ENCODE results near the gene THAP7. TPM values are rescaled to one million over a fixed set of nuclear protein-coding genes. Genes with fewer than 3 reads are reported as not detected.

THAP7 gene
- total RNA-seq, result 22.8 TPM

GRCh38 chr22:21001601-21002325, at the start of gene THAP7:
TSS of gene THAP7 (minus strand) at chr22:21002118. CDS start at chr22:21001911, 207 bp downstream.

GRCh38 chr22:21045585-21046294, 43.8 kb upstream of the THAP7 start, which contains the start of gene LRRC74B:
TSS of gene LRRC74B (plus strand) at chr22:21045946. CDS start at chr22:21045987, 41 bp downstream.

GRCh38 chr22:21032037-21032867, 30.3 kb upstream of the THAP7 start, which contains the start of gene SLC7A4:
TSS of gene SLC7A4 (minus strand) at chr22:21032561. CDS start at chr22:21031812, 749 bp downstream.

GRCh38 chr22:21014726-21015465, 13.0 kb upstream of the THAP7 start, which contains the start of gene P2RX6:
TSS of gene P2RX6 (plus strand) at chr22:21015165. CDS start at chr22:21015175, 10 bp downstream.

GRCh38 chr22:20981787-20982562, 19.9 kb downstream of the THAP7 start, which contains the start of gene LZTR1:
TSS of gene LZTR1 (plus strand) at chr22:20982297. CDS start at chr22:20982372, 75 bp downstream.

GRCh38 chr22:20966883-20967696, 34.8 kb downstream of the THAP7 start, which contains the start of gene AIFM3:
TSS of gene AIFM3 (plus strand) at chr22:20967255. CDS start at chr22:20967945, 690 bp downstream.

Small RNA genes within 50 kb of the gene (small RNA-seq; reads per million reads assigned to genes)
- gene MIR649 (ENCODE audit: low replicate concordance), result not detected

Other genes with a start within 250 kb of the THAP7 start
- 1.3 TPM for gene SERPIND1, start 228.0 kb downstream of the THAP7 start, total RNA-seq
- 131 TPM for gene PI4KA, start 143.3 kb downstream of the THAP7 start, total RNA-seq
- 10.3 TPM for gene SNAP29, start 143.1 kb downstream of the THAP7 start, total RNA-seq
- gene CRKL, start 84.7 kb downstream of the THAP7 start, total RNA-seq, result 53.5 TPM
- gene AIFM3, start 34.9 kb downstream of the THAP7 start, total RNA-seq, result 4.7 TPM
- gene LZTR1, start 19.8 kb downstream of the THAP7 start, total RNA-seq, result 95.2 TPM
- gene P2RX6, start 13.0 kb upstream of the THAP7 start, total RNA-seq, result 0.31 TPM
- 1.6 TPM for gene SLC7A4, start 30.4 kb upstream of the THAP7 start, total RNA-seq
- gene LRRC74B, start 43.8 kb upstream of the THAP7 start, total RNA-seq, result 0.31 TPM